ENCODE measurements around the gene PCDHGB6.
"Not testable (repeated sequence)": the region's sequence is repeated elsewhere in the genome, so short reads cannot be mapped to it uniquely, and the experiment has no call there.

PCDHGB6 gene

GRCh38 chr5:141382469-141383294, 25.1 kb upstream of the PCDHGB6 start, which contains the start of gene PCDHGA7:
Gene PCDHGA7, plus strand, starts transcription at chr5:141382742. Its CDS starts 158 bp downstream, at chr5:141382900.
- no peaks in the 10 kb centered on the region for H3K4me1 Mint-ChIP-seq (ENCODE audit: low read depth)
- peaks cover 15% of the 10 kb centered on the region for H3K9me3 Mint-ChIP-seq (ENCODE audit: low read depth)
- peaks cover 70% of the 10 kb centered on the region for H3K27me3 Mint-ChIP-seq
- peak within 1 kb of the TSS; percentile 82 for H3K4me3 Mint-ChIP-seq
- no peak within 1 kb of the TSS for H3K27ac Mint-ChIP-seq
- peaks cover 15% of the 10 kb centered on the region for H3K36me3 Mint-ChIP-seq

DNA sequence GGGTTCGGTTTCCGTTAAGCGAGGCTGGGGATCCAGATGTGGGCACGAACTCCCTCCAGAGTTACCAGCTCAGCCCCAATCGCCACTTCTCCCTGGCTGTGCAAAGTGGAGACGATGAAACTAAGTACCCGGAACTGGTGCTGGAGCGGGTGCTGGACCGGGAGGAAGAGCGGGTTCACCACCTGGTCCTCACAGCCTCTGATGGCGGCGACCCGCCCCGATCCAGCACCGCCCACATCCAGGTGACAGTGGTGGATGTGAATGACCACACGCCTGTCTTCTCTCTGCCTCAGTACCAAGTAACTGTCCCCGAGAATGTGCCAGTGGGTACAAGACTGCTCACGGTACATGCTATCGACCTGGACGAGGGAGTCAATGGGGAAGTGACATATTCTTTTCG, 24.5 kb upstream of the PCDHGB6 start:
- H3K9me3 Mint-ChIP-seq (ENCODE audit: low read depth) = peaks cover 16% of the 10 kb centered on the region
- peak overlapping the region; percentile 82 for H3K4me3 Mint-ChIP-seq
- peaks cover 18% of the 10 kb centered on the region for H3K36me3 Mint-ChIP-seq
- H3K27ac Mint-ChIP-seq = no peak overlapping the region
- no peaks in the 10 kb centered on the region for H3K4me1 Mint-ChIP-seq (ENCODE audit: low read depth)
- H3K27me3 Mint-ChIP-seq = peaks cover 73% of the 10 kb centered on the region

DNA sequence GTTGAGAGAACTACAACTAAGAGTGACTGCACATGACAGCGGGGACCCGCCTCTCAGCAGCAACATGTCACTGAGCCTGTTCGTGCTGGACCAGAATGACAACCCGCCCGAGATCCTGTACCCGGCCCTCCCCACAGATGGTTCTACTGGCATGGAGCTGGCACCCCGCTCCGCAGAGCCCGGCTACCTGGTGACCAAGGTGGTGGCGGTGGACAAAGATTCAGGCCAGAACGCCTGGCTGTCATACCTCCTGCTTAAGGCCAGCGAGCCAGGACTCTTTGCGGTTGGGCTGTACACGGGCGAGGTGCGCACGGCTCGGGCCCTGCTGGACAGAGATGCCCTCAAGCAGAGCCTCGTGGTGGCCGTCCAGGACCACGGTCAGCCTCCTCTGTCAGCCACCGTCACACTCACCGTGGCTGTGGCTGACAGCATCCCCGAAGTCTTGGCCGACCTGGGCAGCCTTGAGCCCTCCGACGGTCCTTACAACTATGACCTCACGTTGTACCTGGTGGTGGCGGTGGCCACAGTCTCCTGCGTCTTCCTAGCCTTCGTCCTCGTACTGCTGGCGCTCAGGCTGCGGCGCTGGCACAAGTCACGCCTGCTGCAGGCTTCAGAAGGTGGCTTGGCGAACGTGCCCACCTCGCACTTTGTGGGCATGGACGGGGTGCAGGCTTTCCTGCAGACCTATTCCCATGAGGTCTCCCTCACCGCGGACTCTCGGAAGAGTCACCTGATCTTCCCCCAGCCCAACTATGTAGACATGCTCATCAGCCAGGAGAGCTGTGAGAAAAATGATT, 23.2 kb upstream of the PCDHGB6 start:
- H3K36me3 Mint-ChIP-seq = peaks cover 16% of the 10 kb centered on the region
- peaks cover 70% of the 10 kb centered on the region for H3K27me3 Mint-ChIP-seq
- H3K4me1 Mint-ChIP-seq (ENCODE audit: low read depth) = no peaks in the 10 kb centered on the region
- no peak overlapping the region for H3K4me3 Mint-ChIP-seq
- H3K9me3 Mint-ChIP-seq (ENCODE audit: low read depth) = peaks cover 18% of the 10 kb centered on the region
- H3K27ac Mint-ChIP-seq = no peak overlapping the region

GRCh38 chr5:141387557-141388311, 20.1 kb upstream of the PCDHGB6 start, which contains the start of gene PCDHGB4:
Gene PCDHGB4, plus strand, starts transcription at chr5:141387698. Its CDS starts 187 bp downstream, at chr5:141387885.
- Mint-ChIP-seq H3K27me3 (peaks cover 65% of the 10 kb centered on the region), H3K4me3 (peak within 1 kb of the TSS; percentile 52), H3K36me3 (peaks cover 12% of the 10 kb centered on the region), H3K9me3 (ENCODE audit: low read depth) (peaks cover 22% of the 10 kb centered on the region), H3K27ac (peak within 1 kb of the TSS; percentile 6)
- H3K4me1 Mint-ChIP-seq (ENCODE audit: low read depth) = not testable (repeated sequence)

DNA sequence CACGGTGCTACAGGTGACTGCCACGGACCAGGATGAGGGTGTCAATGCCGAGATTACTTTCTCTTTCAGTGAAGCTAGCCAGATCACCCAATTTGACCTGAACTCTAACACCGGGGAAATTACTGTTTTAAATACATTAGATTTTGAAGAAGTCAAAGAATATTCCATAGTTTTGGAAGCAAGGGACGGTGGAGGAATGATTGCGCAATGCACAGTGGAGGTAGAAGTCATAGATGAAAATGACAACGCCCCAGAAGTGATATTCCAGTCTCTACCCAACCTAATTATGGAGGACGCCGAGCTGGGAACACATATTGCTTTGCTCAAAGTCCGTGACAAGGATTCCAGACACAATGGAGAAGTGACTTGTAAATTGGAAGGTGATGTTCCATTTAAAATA, 19.2 kb upstream of the PCDHGB6 start:
- Mint-ChIP-seq H3K4me3 (no peak overlapping the region), H3K27ac (peak overlapping the region; percentile 6), H3K9me3 (ENCODE audit: low read depth) (peaks cover 26% of the 10 kb centered on the region), H3K27me3 (peaks cover 64% of the 10 kb centered on the region), H3K4me1 (ENCODE audit: low read depth) (no peaks in the 10 kb centered on the region), H3K36me3 (peaks cover 12% of the 10 kb centered on the region)

DNA sequence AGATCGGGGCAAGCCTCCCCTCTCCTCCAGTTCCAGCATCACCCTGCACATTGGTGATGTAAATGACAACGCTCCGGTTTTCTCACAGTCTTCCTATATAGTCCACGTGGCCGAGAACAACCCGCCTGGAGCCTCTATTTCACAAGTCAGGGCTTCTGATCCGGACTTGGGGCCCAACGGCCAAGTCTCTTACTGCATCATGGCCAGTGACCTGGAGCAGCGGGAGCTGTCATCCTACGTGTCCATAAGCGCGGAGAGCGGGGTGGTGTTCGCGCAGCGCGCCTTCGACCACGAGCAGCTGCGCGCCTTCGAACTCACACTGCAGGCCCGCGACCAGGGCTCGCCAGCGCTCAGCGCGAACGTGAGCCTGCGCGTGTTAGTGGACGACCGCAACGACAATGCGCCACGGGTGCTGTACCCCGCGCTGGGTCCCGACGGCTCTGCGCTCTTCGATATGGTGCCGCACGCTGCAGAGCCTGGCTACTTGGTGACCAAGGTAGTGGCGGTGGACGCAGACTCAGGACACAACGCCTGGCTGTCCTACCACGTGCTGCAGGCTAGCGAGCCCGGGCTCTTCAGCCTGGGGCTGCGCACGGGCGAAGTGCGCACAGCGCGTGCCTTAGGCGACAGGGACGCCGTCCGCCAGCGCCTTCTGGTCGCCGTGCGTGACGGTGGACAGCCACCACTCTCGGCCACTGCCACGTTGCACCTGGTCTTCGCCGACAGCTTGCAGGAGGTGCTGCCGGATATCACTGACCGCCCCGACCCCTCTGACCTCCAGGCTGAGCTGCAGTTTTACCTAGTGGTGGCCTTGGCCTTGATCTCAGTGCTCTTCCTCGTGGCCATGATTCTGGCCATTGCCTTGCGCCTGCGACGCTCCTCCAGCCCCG, 18.4 kb upstream of the PCDHGB6 start:
- Mint-ChIP-seq H3K9me3 (ENCODE audit: low read depth) (peaks cover 26% of the 10 kb centered on the region), H3K27ac (no peak overlapping the region), H3K4me1 (ENCODE audit: low read depth) (no peaks in the 10 kb centered on the region), H3K36me3 (peaks cover 18% of the 10 kb centered on the region), H3K4me3 (no peak overlapping the region), H3K27me3 (peaks cover 64% of the 10 kb centered on the region)

DNA sequence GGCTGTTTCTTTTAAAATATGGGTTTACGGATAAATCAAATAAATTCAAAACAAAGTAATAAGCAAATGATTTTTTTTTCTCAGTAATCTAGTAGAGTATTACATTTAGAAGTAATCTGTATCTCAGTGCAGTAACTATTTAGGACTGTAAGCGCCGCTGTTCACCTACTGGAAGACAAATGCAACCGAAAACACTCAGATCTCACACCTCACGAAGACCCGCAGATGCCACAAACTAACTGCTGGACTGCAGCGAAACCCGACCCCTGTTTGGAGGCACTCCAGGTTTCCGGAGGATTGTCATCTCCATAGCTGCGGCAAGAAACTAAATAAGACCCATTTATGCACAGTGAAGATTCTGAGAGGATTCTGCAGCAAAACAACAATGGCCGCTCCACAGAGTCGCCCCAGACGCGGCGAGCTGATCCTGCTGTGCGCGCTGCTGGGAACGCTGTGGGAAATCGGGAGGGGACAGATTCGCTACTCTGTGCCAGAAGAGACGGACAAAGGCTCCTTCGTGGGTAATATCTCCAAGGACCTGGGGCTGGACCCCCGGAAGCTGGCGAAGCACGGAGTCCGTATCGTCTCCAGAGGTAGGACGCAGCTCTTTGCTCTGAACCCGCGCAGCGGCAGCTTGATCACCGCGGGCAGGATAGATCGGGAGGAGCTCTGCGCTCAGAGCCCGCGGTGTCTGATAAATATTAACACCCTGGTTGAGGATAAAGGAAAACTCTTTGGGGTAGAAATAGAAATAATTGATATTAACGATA, 15.2 kb upstream of the PCDHGB6 start, which contains the start of gene PCDHGA8:
Gene PCDHGA8 (plus strand): TSS at position 205 of the 770 bp plus-strand sequence. CDS start 181 bp downstream, at position 386.
- H3K27me3 Mint-ChIP-seq = peaks cover 53% of the 10 kb centered on the region
- H3K27ac Mint-ChIP-seq = no peak within 1 kb of the TSS
- H3K4me3 Mint-ChIP-seq = no peak within 1 kb of the TSS
- peaks cover 20% of the 10 kb centered on the region for H3K36me3 Mint-ChIP-seq
- no peaks in the 10 kb centered on the region for H3K4me1 Mint-ChIP-seq (ENCODE audit: low read depth)
- H3K9me3 Mint-ChIP-seq (ENCODE audit: low read depth) = peaks cover 11% of the 10 kb centered on the region

- Mint-ChIP-seq H3K27me3 (peaks cover 51% of the 10 kb centered on the region), H3K36me3 (peaks cover 18% of the 10 kb centered on the region), H3K4me1 (ENCODE audit: low read depth) (no peaks in the 10 kb centered on the region), H3K4me3 (no peak overlapping the region), H3K9me3 (ENCODE audit: low read depth) (peaks cover 11% of the 10 kb centered on the region), H3K27ac (no peak overlapping the region)
These were observed 14.6 kb upstream of the PCDHGB6 start for GRCh38 chr5:141393267-141393666.

- Mint-ChIP-seq H3K36me3 (peaks cover 21% of the 10 kb centered on the region), H3K27me3 (peaks cover 50% of the 10 kb centered on the region), H3K9me3 (ENCODE audit: low read depth) (peaks cover 14% of the 10 kb centered on the region)
- not testable (repeated sequence) for H3K27ac Mint-ChIP-seq; H3K4me3 Mint-ChIP-seq; H3K4me1 Mint-ChIP-seq (ENCODE audit: low read depth)
These were observed 13.2 kb upstream of the PCDHGB6 start for GRCh38 chr5:141394401-141395187.

DNA sequence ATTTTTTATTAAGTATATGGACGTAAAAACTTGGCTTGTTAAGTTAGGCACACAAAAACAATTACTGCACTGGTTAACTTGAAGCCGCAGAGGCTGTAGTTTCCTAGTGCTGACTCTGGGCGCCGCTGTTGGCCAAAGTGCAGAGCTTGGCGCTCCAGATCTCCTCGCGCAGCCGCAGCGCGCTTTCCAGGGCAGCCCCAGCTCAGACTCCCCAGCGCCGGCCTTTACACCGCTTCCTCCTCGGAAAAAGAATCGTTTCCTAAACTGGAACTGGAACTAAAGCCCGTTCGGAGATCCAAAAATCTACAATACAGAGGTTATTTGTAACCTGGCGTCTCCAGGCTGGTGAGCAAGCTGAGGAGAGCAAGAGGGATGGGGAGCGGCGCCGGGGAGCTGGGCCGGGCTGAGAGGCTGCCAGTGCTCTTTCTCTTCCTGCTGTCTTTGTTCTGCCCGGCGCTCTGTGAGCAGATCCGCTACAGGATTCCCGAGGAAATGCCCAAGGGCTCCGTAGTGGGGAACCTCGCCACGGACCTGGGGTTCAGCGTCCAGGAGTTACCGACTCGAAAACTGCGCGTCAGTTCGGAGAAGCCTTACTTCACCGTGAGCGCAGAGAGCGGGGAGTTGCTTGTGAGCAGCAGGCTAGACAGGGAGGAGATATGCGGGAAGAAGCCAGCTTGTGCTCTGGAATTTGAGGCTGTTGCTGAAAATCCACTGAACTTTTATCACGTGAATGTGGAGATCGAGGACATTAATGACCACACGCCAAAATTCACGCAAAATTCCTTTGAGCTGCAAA, 9.9 kb upstream of the PCDHGB6 start, which contains the start of gene PCDHGB5:
Gene PCDHGB5 (plus strand): TSS at position 192 of the 796 bp plus-strand sequence. CDS start 181 bp downstream, at position 373.
- Mint-ChIP-seq H3K9me3 (ENCODE audit: low read depth) (peaks cover 15% of the 10 kb centered on the region), H3K27me3 (peaks cover 46% of the 10 kb centered on the region), H3K36me3 (peaks cover 24% of the 10 kb centered on the region), H3K4me3 (peak within 1 kb of the TSS; percentile 61)
- not testable (repeated sequence) for H3K27ac Mint-ChIP-seq; H3K4me1 Mint-ChIP-seq (ENCODE audit: low read depth)

- Mint-ChIP-seq H3K4me3 (peak overlapping the region; percentile 30), H3K4me1 (ENCODE audit: low read depth) (peaks cover 4% of the 10 kb centered on the region), H3K9me3 (ENCODE audit: low read depth) (peaks cover 16% of the 10 kb centered on the region), H3K27me3 (peaks cover 47% of the 10 kb centered on the region), H3K36me3 (peaks cover 22% of the 10 kb centered on the region), H3K27ac (no peak overlapping the region)
These were observed 9.2 kb upstream of the PCDHGB6 start for GRCh38 chr5:141398608-141399007.
